IMR-90 (cell line): Measurements from ENCODE around the gene KCNMA1. TPM values are rescaled to one million over a fixed set of nuclear protein-coding genes. Genes with fewer than 3 reads are reported as not detected.

ENCODE experiments used
- ATAC-seq: fragments of 200-7000 bp; cut with Tn5 transposase; 2 replicates; pipeline ENCODE4 v1.9.1; 2020; ENCODE audit warnings: low read depth, mild to moderate bottlenecking, moderate library complexity
- BruUV-seq: library from RNA; stranded (reverse); fragments of 400-500 nt; replicated peaks from 2 replicates; lab custom pipeline; 2021; lab: Mats Ljungman, UMichigan
- CTCF ChIA-PET: fragments of 300-600 bp; formaldehyde crosslinking; extraction: SDS; loops from one replicate; lab custom pipeline; 2021; ENCODE audit warnings: antibody characterized with exemption; lab: Yijun Ruan, JAX
- POLR2A ChIA-PET: fragments of 300-600 bp; sonication (Branson Sonifier 250); formaldehyde crosslinking; loops from one replicate; lab custom pipeline; 2022; ENCODE audit warnings: antibody characterized with exemption; ENCODE audit not compliant: unreplicated experiment; lab: Charles Lee
- DNase-seq: peaks from one replicate; pipeline ENCODE4 v3.0.0; 2013
- H2AFZ ChIP-seq: replicated peaks from 2 replicates; pipeline ENCODE3; 2013; ENCODE audit warnings: low read length, mild to moderate bottlenecking; ENCODE audit not compliant: poor library complexity
- H2AK5ac ChIP-seq: 2 replicates; pipeline ENCODE4 v1.6.1; 2013; ENCODE audit warnings: low read depth, low read length, inconsistent platforms
- H2AK9ac ChIP-seq: replicated peaks from 2 replicates; pipeline ENCODE3; 2013; ENCODE audit warnings: mild to moderate bottlenecking, low read depth, low read length, moderate library complexity; ENCODE audit not compliant: poor library complexity
- H2BK120ac ChIP-seq: 2 replicates; pipeline ENCODE4 v1.6.1; 2013; ENCODE audit warnings: low read depth, low read length, inconsistent platforms
- H2BK15ac ChIP-seq: 3 replicates; pipeline ENCODE4 v1.6.1; 2013; ENCODE audit warnings: low read depth, low read length, inconsistent platforms
- H2BK20ac ChIP-seq: 2 replicates; pipeline ENCODE4 v1.6.1; 2013; ENCODE audit warnings: low read depth, mild to moderate bottlenecking, inconsistent platforms, low read length, moderate library complexity
- H2BK5ac ChIP-seq: 2 replicates; pipeline ENCODE4 v1.6.1; 2013; ENCODE audit warnings: mild to moderate bottlenecking, low read depth, low read length, inconsistent platforms; ENCODE audit not compliant: poor library complexity, severe bottlenecking
- H3K14ac ChIP-seq: replicated peaks from 2 replicates; pipeline ENCODE4 v1.6.1; 2013; ENCODE audit warnings: low read depth, low read length, inconsistent platforms
- H3K18ac ChIP-seq: 2 replicates; pipeline ENCODE4 v1.6.1; 2013; ENCODE audit warnings: low read depth, low read length, control low read depth
- H3K23ac ChIP-seq: 2 replicates; pipeline ENCODE4 v1.6.1; 2013; ENCODE audit warnings: low read depth, low read length, inconsistent platforms
- H3K27ac ChIP-seq: 2 replicates; pipeline ENCODE4 v1.5.1; 2013; ENCODE audit warnings: mild to moderate bottlenecking, control low read depth, low read length; ENCODE audit not compliant: insufficient read depth
- H3K27me3 ChIP-seq: 2 replicates; pipeline ENCODE4 v1.6.1; 2013; ENCODE audit warnings: low read length; ENCODE audit not compliant: control insufficient read depth, insufficient read depth
- H3K36me3 ChIP-seq: 2 replicates; pipeline ENCODE4 v1.6.1; 2013; ENCODE audit warnings: low read length, mixed read lengths; ENCODE audit not compliant: control insufficient read depth, insufficient read depth
- H3K4ac ChIP-seq: 2 replicates; pipeline ENCODE4 v1.6.1; 2013; ENCODE audit warnings: low read depth, low read length, inconsistent platforms
- H3K4me1 ChIP-seq: 2 replicates; pipeline ENCODE4 v1.6.1; 2013; ENCODE audit warnings: low read length, mixed read lengths; ENCODE audit not compliant: control insufficient read depth, insufficient read depth
- H3K4me2 ChIP-seq: 2 replicates; pipeline ENCODE4 v1.6.1; 2013; ENCODE audit warnings: low read depth, mild to moderate bottlenecking, control low read depth, low read length, moderate library complexity
- H3K4me3 ChIP-seq: 2 replicates; pipeline ENCODE4 v1.5.1; 2013; ENCODE audit warnings: low read depth, mild to moderate bottlenecking, control low read depth, low read length, moderate library complexity; ENCODE audit not compliant: insufficient read depth
- H3K56ac ChIP-seq: 2 replicates; pipeline ENCODE4 v1.6.1; 2013; ENCODE audit warnings: low read length, inconsistent platforms; ENCODE audit not compliant: insufficient read depth; ENCODE audit errors: extremely low read depth
- H3K79me1 ChIP-seq, 2 experiments: 2 replicates each; pipeline ENCODE4 v1.6.1; 2013; ENCODE audit warnings: low read length in 2 of 2, inconsistent platforms in 1 of 2, low read depth in 1 of 2
- H3K9ac ChIP-seq: 2 replicates; pipeline ENCODE4 v1.6.1; 2013; ENCODE audit warnings: low read depth, low read length, control low read depth
- H3K9me1 ChIP-seq: 2 replicates; pipeline ENCODE4 v1.6.1; 2013; ENCODE audit warnings: low read length, inconsistent platforms; ENCODE audit not compliant: insufficient read depth
- H3K9me3 ChIP-seq: 2 replicates; pipeline ENCODE4 v1.6.1; 2013; ENCODE audit warnings: low read length; ENCODE audit not compliant: control insufficient read depth, insufficient read depth
- H4K20me1 ChIP-seq: 2 replicates; pipeline ENCODE4 v1.6.1; 2013; ENCODE audit warnings: low read length, inconsistent platforms; ENCODE audit not compliant: insufficient read depth
- H4K5ac ChIP-seq: 2 replicates; pipeline ENCODE4 v1.6.1; 2013; ENCODE audit warnings: mild to moderate bottlenecking, low read depth, low read length, control low read depth
- H4K8ac ChIP-seq, 2 experiments: 2 replicates each; pipeline ENCODE4 v1.6.1; 2013; ENCODE audit warnings: low read depth in 2 of 2, low read length in 2 of 2, control low read depth in 1 of 2, inconsistent platforms in 1 of 2
- H4K91ac ChIP-seq: 2 replicates; pipeline ENCODE4 v1.6.1; 2013; ENCODE audit warnings: low read depth, low read length, inconsistent platforms; ENCODE audit not compliant: insufficient read depth
- BHLHE40 ChIP-seq: fragments of 150-350 bp; IDR thresholded peaks from 2 replicates; pipeline ENCODE4 v1.6.1; 2016; ENCODE audit warnings: mild to moderate bottlenecking, low read depth, low read length
- CHD1 ChIP-seq: IDR thresholded peaks from 2 replicates; pipeline ENCODE4 v1.6.1; 2012; ENCODE audit warnings: low read depth, low read length, improper control_type of control experiment
- FOS ChIP-seq: fragments of 150-350 bp; IDR thresholded peaks from 2 replicates; pipeline ENCODE4 v1.6.1; 2016; ENCODE audit warnings: low read depth, low read length
- MXI1 ChIP-seq: IDR thresholded peaks from 2 replicates; pipeline ENCODE4 v1.6.1; 2012; ENCODE audit warnings: low read depth, mild to moderate bottlenecking, low read length, moderate library complexity, borderline replicate concordance
- POLR2A ChIP-seq: IDR thresholded peaks from 2 replicates; pipeline ENCODE4 v1.6.1; 2012; ENCODE audit warnings: mild to moderate bottlenecking, low read depth, low read length
- WGBS, 2 experiments: methylation state at CpG; one replicate each; pipeline versions ENCODE4 v1.1.5 to v1.1.7; 2013; ENCODE audit warnings: missing lambda C conversion rate in 2 of 2; ENCODE audit not compliant: insufficient read length in 1 of 2; ENCODE audit errors: extremely low coverage in 2 of 2; 5-methylcytosine and 5-hydroxymethylcytosine counted together
- dilution Hi-C: fragments of 300-500 bp; cut with HindIII; formaldehyde crosslinking; loops from one replicate; pipeline ENCODE4 v1.14.3; 2018; ENCODE audit warnings: low sequenced_read_pairs; ENCODE audit not compliant: unreplicated experiment
- in situ Hi-C: fragments of 300-500 bp; cut with MboI; formaldehyde crosslinking; loops from 3 replicates; pipeline ENCODE4 v1.14.3; 2019; ENCODE audit warnings: low sequenced_read_pairs, inconsistent platforms, mixed read lengths
- intact Hi-C: fragments of 100-400 bp; cut with micrococcal nuclease; formaldehyde crosslinking; loops from 2 replicates; pipeline ENCODE4 v1.10.0; 2022
- polyA plus RNA-seq, 3 experiments: library from polyadenylated mRNA; depleted of rRNA; stranded (reverse); fragments of >200 nt; gene quantifications; 2 replicates each; pipeline ENCODE4 v1.2.3, GENCODE V29; 2012; ENCODE audit warnings: low replicate concordance in 1 of 3
- total RNA-seq: library from RNA; depleted of rRNA; stranded (reverse); fragments of >200 nt; gene quantifications from 2 replicates; pipeline ENCODE4 v1.2.3, GENCODE V29; 2012
- TF ChIP-seq, protein P1 (sequence below): conservative IDR thresholded peaks from 2 replicates; pipeline ENCODE4 v1.5.1; 2012; ENCODE audit warnings: mild to moderate bottlenecking, low read depth, low read length, improper control_type of control experiment

The KCNMA1 gene
- total and polyA plus RNA-seq, 2 of the 4 experiments (the other 2 are of a cell fraction), result 25.6 to 29.6 TPM

DNA sequence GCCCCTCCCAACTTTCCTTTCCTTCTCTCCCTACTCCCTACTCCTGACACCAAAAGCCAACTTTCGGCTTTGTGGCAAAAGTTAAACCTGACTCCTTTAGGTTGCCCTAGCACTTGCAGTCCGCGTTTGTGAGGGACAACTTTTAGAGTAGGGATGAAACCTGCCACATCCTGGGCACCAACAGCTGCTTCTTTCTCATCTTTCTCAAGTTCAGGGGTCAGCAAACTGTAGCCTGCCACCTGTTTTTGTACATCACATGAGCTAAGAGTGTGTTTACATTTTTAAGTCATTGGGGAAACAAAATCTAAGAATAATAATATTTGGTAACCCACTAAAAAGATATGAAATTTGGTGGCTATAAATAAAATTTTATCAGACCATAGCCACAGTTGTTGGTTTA is 660.6 kb downstream of the KCNMA1 start:
- H4K91ac ChIP-seq, result no peak overlapping the region
- intact Hi-C loops (no loop called here), in situ Hi-C loops (loop anchor here (25.0 kb wide), 2 partner anchors 415 to 1565 kb away; partner anchors contain the start of gene ZNF503), dilution Hi-C loops (no loop called here)
- POLR2A ChIA-PET, result no interaction called here
- H3K14ac ChIP-seq, result no peak overlapping the region
- H3K9ac ChIP-seq, result no peak overlapping the region
- H3K56ac ChIP-seq, result no peak overlapping the region
- CTCF ChIA-PET, result no interaction called here
- no peak overlapping the region for H2AK5ac ChIP-seq
- H3K27me3 ChIP-seq, result peaks cover 3% of the 10 kb centered on the region; the same call in 1 of the 2 replicates
- no peak overlapping the region for H2BK15ac ChIP-seq
- no peaks in the 10 kb centered on the region for H3K9me3 ChIP-seq
- TF ChIP-seq MXI1 (no peak), FOS (no peak), CHD1 (no peak), BHLHE40 (no peak), POLR2A (no peak)
- TF ChIP-seq, protein P1, sequence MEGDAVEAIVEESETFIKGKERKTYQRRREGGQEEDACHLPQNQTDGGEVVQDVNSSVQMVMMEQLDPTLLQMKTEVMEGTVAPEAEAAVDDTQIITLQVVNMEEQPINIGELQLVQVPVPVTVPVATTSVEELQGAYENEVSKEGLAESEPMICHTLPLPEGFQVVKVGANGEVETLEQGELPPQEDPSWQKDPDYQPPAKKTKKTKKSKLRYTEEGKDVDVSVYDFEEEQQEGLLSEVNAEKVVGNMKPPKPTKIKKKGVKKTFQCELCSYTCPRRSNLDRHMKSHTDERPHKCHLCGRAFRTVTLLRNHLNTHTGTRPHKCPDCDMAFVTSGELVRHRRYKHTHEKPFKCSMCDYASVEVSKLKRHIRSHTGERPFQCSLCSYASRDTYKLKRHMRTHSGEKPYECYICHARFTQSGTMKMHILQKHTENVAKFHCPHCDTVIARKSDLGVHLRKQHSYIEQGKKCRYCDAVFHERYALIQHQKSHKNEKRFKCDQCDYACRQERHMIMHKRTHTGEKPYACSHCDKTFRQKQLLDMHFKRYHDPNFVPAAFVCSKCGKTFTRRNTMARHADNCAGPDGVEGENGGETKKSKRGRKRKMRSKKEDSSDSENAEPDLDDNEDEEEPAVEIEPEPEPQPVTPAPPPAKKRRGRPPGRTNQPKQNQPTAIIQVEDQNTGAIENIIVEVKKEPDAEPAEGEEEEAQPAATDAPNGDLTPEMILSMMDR, result no peak
- no peaks in the 10 kb centered on the region for H3K36me3 ChIP-seq
- H2BK120ac ChIP-seq, result no peak overlapping the region
- H3K18ac ChIP-seq, result no peak overlapping the region
- H3K27ac ChIP-seq, result no peak overlapping the region
- H4K8ac ChIP-seq, result no peak overlapping the region
- no CpG with 5 or more reads among the region's 3 CpGs for WGBS, 2 experiments
- no peak overlapping the region for H4K5ac ChIP-seq
- no peaks in the 10 kb centered on the region for H4K20me1 ChIP-seq
- H3K79me1 ChIP-seq, result no peaks in the 10 kb centered on the region
- H2AK9ac ChIP-seq, result no peak overlapping the region
- H2BK20ac ChIP-seq, result no peak overlapping the region
- H3K4me1 ChIP-seq, result no peaks in the 10 kb centered on the region; the same call in 1 of the 2 replicates
- H2BK5ac ChIP-seq, result no peak overlapping the region
- H2AFZ ChIP-seq, result no peak overlapping the region
- H3K23ac ChIP-seq, result no peak overlapping the region
- no peak overlapping the region for H3K4me2 ChIP-seq
- H3K9me1 ChIP-seq, result no peaks in the 10 kb centered on the region
- H3K4me3 ChIP-seq, result no peak overlapping the region
- DNase-seq (no peak), ATAC-seq (no peak)
- no peak overlapping the region for H3K4ac ChIP-seq
- BruUV-seq, result no TSS peak
